H9 (cell line): Measurements from ENCODE around the gene TMPRSS11A. TPM values are rescaled to one million over a fixed set of nuclear protein-coding genes. Genes with fewer than 3 reads are reported as not detected.
A peak's percentile ranks its signal among the peaks of the same experiment; 100 is the strongest.

Experiments
- DNase-seq: peaks from one replicate; pipeline ENCODE4 v3.0.0-alpha.2; 2017
- H2AFZ ChIP-seq: one replicate; pipeline ENCODE4 v1.6.1; 2013; ENCODE audit warnings: mild to moderate bottlenecking, low read length, control low read depth, moderate library complexity
- H2AK5ac ChIP-seq: 2 replicates; pipeline ENCODE4 v1.6.1; 2013; ENCODE audit warnings: low read length, control low read depth, mixed read lengths; ENCODE audit not compliant: insufficient read length
- H2BK120ac ChIP-seq: one replicate; pipeline ENCODE4 v1.6.1; 2013; ENCODE audit warnings: low read depth, mild to moderate bottlenecking, low read length, control low read depth, inconsistent platforms; ENCODE audit not compliant: poor library complexity, severe bottlenecking
- H2BK12ac ChIP-seq: 2 replicates; pipeline ENCODE4 v1.6.1; 2013; ENCODE audit warnings: low read length, control low read depth, mixed read lengths, low read depth; ENCODE audit not compliant: insufficient read length
- H2BK15ac ChIP-seq: 2 replicates; pipeline ENCODE4 v1.6.1; 2013; ENCODE audit warnings: low read depth, low read length, control low read depth
- H2BK20ac ChIP-seq: one replicate; pipeline ENCODE4 v1.6.1; 2013; ENCODE audit warnings: low read depth, mild to moderate bottlenecking, low read length, control low read depth, inconsistent platforms; ENCODE audit not compliant: poor library complexity, severe bottlenecking
- H2BK5ac ChIP-seq: 2 replicates; pipeline ENCODE4 v1.6.1; 2013; ENCODE audit warnings: low read length, control low read depth, mixed read lengths; ENCODE audit not compliant: insufficient read length
- H3K14ac ChIP-seq: 2 replicates; pipeline ENCODE4 v1.6.1; 2013; ENCODE audit warnings: low read length, control low read depth; ENCODE audit not compliant: insufficient read depth
- H3K18ac ChIP-seq: 2 replicates; pipeline ENCODE4 v1.6.1; 2013; ENCODE audit warnings: low read depth, mild to moderate bottlenecking, mixed read lengths, low read length, control low read depth; ENCODE audit not compliant: insufficient read length
- H3K23ac ChIP-seq: 2 replicates; pipeline ENCODE4 v1.6.1; 2013; ENCODE audit warnings: low read length, control low read depth, mixed read lengths, low read depth; ENCODE audit not compliant: insufficient read length
- H3K23me2 ChIP-seq: 2 replicates; pipeline ENCODE4 v1.6.1; 2013; ENCODE audit warnings: low read depth, mild to moderate bottlenecking, mixed read lengths, low read length, control low read depth; ENCODE audit not compliant: insufficient read length, poor library complexity, severe bottlenecking
- H3K27ac ChIP-seq: 2 replicates; pipeline ENCODE4 v1.5.1; 2013; ENCODE audit warnings: low read length, control low read depth, mixed read lengths, low read depth; ENCODE audit not compliant: insufficient read length
- H3K27me3 ChIP-seq: 2 replicates; pipeline ENCODE4 v1.6.1; 2013; ENCODE audit warnings: low read length, control low read depth, inconsistent platforms; ENCODE audit not compliant: insufficient read depth
- H3K4ac ChIP-seq: 2 replicates; pipeline ENCODE4 v1.6.1; 2013; ENCODE audit warnings: low read depth, mild to moderate bottlenecking, control low read depth, inconsistent platforms, low read length, moderate library complexity
- H3K4me1 ChIP-seq: 2 replicates; pipeline ENCODE4 v1.6.1; 2013; ENCODE audit warnings: low read length, control low read depth, inconsistent platforms; ENCODE audit not compliant: insufficient read depth
- H3K4me2 ChIP-seq: 2 replicates; pipeline ENCODE4 v1.6.1; 2013; ENCODE audit warnings: low read length, control low read depth, mixed read lengths; ENCODE audit not compliant: insufficient read length, insufficient read depth
- H3K56ac ChIP-seq: 2 replicates; pipeline ENCODE4 v1.6.1; 2013; ENCODE audit warnings: low read depth, mild to moderate bottlenecking, mixed read lengths, low read length, control low read depth; ENCODE audit not compliant: insufficient read length
- H3K79me1 ChIP-seq: 2 replicates; pipeline ENCODE4 v1.6.1; 2013; ENCODE audit warnings: low read depth, mild to moderate bottlenecking, moderate library complexity, low read length, control low read depth, inconsistent platforms; ENCODE audit not compliant: insufficient read depth, poor library complexity, severe bottlenecking
- H3K79me2 ChIP-seq: 2 replicates; pipeline ENCODE4 v1.6.1; 2013; ENCODE audit warnings: low read length, control low read depth, inconsistent platforms; ENCODE audit not compliant: insufficient read depth
- H3K9ac ChIP-seq: 2 replicates; pipeline ENCODE4 v1.6.1; 2013; ENCODE audit warnings: low read length, control low read depth, mixed read lengths; ENCODE audit not compliant: insufficient read length; ENCODE audit errors: extremely low read depth
- H3K9me3 ChIP-seq: one replicate; pipeline ENCODE4 v1.6.1; 2013; ENCODE audit warnings: low read depth, low read length, inconsistent platforms; ENCODE audit not compliant: control insufficient read depth
- H3T11ph ChIP-seq: one replicate; pipeline ENCODE4 v1.6.1; 2013; ENCODE audit warnings: mild to moderate bottlenecking, low read length, control low read depth, inconsistent platforms
- H4K20me1 ChIP-seq: one replicate; pipeline ENCODE4 v1.6.1; 2013; ENCODE audit not compliant: control insufficient read depth, insufficient read length, insufficient read depth
- H4K5ac ChIP-seq: 2 replicates; pipeline ENCODE4 v1.6.1; 2013; ENCODE audit warnings: low read depth, mild to moderate bottlenecking, mixed read lengths, low read length, control low read depth; ENCODE audit not compliant: insufficient read length
- H4K8ac ChIP-seq: replicated peaks from 2 replicates; pipeline ENCODE4 v1.6.1; 2013; ENCODE audit warnings: low read length, control low read depth, mixed read lengths, low read depth; ENCODE audit not compliant: insufficient read length
- H4K91ac ChIP-seq: 2 replicates; pipeline ENCODE4 v1.6.1; 2013; ENCODE audit warnings: low read depth, mild to moderate bottlenecking, moderate library complexity, mixed read lengths, low read length, control low read depth; ENCODE audit not compliant: insufficient read length
- H3K27ac Mint-ChIP-seq, 3 experiments: 2 replicates in 2 of 3; 3 replicates in 1 of 3; pipeline ENCODE4 v1.8.0; 2020 to 2021; ENCODE audit warnings: mixed read lengths in 3 of 3, mild to moderate bottlenecking in 1 of 3, moderate library complexity in 1 of 3
- H3K27me3 Mint-ChIP-seq: 2 replicates; pipeline ENCODE4 v1.8.0; 2021; ENCODE audit warnings: low read depth, mild to moderate bottlenecking, moderate library complexity, mixed read lengths
- H3K36me3 Mint-ChIP-seq, 3 experiments: 2 replicates in 2 of 3; 3 replicates in 1 of 3; pipeline ENCODE4 v1.8.0; 2020 to 2021; ENCODE audit warnings: low read depth in 3 of 3, mixed read lengths in 3 of 3; ENCODE audit not compliant: insufficient read depth in 1 of 3
- H3K4me1 Mint-ChIP-seq, 2 experiments: 2 replicates each; pipeline ENCODE4 v1.8.0; 2020; ENCODE audit warnings: mixed read lengths in 2 of 2
- H3K4me3 Mint-ChIP-seq, 2 experiments: 2 replicates in 1 of 2; 3 replicates in 1 of 2; pipeline ENCODE4 v1.8.0; 2020 to 2021; ENCODE audit warnings: mild to moderate bottlenecking in 2 of 2, mixed read lengths in 2 of 2, moderate library complexity in 1 of 2
- H3K9me3 Mint-ChIP-seq, 2 experiments: 2 replicates in 1 of 2; 3 replicates in 1 of 2; pipeline ENCODE4 v1.8.0; 2020; ENCODE audit warnings: mild to moderate bottlenecking in 2 of 2, mixed read lengths in 2 of 2, moderate library complexity in 1 of 2
- WGBS: extraction: QIAGEN DNeasy Blood & Tissue Kit; methylation state at CpG from one replicate; pipeline ENCODE4 v1.1.7; 2013; ENCODE audit warnings: missing lambda C conversion rate, low lambda C conversion rate, mixed read lengths; ENCODE audit not compliant: insufficient read length; ENCODE audit errors: extremely low coverage; 5-methylcytosine and 5-hydroxymethylcytosine counted together
- total RNA-seq: library from RNA; stranded (reverse); gene quantifications from 2 replicates; pipeline ENCODE4 v1.2.1, GENCODE V29; 2021
- TF ChIP-seq, protein P1 (sequence below): fragments of 200-600 bp; sonication (generic); conservative IDR thresholded peaks from 3 replicates; pipeline ENCODE4 v1.8.0; 2021; ENCODE audit warnings: antibody characterized with exemption, mild to moderate bottlenecking

The TMPRSS11A gene
- total RNA-seq, 1 experiment from 2014 or later: not detected

DNA sequence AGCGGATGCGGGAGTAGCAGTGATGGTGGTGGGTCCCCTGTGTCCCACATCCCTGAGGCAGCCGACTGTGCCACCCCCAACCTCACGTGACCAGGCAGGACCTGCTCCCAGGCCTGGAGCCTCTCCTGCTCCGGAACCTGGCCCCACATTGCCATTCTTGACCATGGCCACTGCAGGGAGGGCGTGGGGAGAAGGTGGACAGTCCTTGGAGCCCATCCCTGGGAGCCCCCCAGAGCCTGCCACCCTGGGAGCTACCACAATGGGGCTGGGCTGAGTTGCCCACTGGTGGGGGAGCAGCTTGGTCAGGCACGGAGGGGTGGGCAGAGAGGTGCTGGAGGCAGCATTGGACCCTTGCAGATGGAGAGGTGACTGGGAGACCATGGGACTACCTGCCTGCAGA is 36.8 kb downstream of the TMPRSS11A start:
- Histone ChIP-seq H3K14ac (no peak overlapping the region), H3K56ac (no peak overlapping the region), H3K79me2 (no peaks in the 10 kb centered on the region), H4K91ac (no peak overlapping the region), H2BK12ac (no peak overlapping the region), H3K18ac (no peak overlapping the region), H3K4me2 (no peak overlapping the region), H2BK5ac (no peak overlapping the region), H2AK5ac (no peak overlapping the region), H4K5ac (no peak overlapping the region), H3K4ac (no peak overlapping the region), H3K9ac (no peak overlapping the region), H3T11ph (no peak overlapping the region), H3K4me1 (no peaks in the 10 kb centered on the region), H3K23ac (no peak overlapping the region), H3K27ac (no peak overlapping the region), H3K79me1 (no peaks in the 10 kb centered on the region), H4K20me1 (no peaks in the 10 kb centered on the region), H4K8ac (no peak overlapping the region), H2AFZ (no peak overlapping the region), H3K23me2 (no peaks in the 10 kb centered on the region), H3K9me3 (no peaks in the 10 kb centered on the region), H2BK120ac (no peak overlapping the region), H2BK15ac (no peak overlapping the region), H2BK20ac (no peak overlapping the region), H3K27me3 (no peaks in the 10 kb centered on the region)
- H3K36me3 Mint-ChIP-seq: no peaks in the 10 kb centered on the region
- TF ChIP-seq, protein P1, sequence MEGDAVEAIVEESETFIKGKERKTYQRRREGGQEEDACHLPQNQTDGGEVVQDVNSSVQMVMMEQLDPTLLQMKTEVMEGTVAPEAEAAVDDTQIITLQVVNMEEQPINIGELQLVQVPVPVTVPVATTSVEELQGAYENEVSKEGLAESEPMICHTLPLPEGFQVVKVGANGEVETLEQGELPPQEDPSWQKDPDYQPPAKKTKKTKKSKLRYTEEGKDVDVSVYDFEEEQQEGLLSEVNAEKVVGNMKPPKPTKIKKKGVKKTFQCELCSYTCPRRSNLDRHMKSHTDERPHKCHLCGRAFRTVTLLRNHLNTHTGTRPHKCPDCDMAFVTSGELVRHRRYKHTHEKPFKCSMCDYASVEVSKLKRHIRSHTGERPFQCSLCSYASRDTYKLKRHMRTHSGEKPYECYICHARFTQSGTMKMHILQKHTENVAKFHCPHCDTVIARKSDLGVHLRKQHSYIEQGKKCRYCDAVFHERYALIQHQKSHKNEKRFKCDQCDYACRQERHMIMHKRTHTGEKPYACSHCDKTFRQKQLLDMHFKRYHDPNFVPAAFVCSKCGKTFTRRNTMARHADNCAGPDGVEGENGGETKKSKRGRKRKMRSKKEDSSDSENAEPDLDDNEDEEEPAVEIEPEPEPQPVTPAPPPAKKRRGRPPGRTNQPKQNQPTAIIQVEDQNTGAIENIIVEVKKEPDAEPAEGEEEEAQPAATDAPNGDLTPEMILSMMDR: no peak
- no peak for DNase-seq
- H3K27ac Mint-ChIP-seq: peak overlapping the region in 1 of 3 experiments; percentile 44; a peak in 1 of 7 replicates
- peaks cover 0 to 2% of the 10 kb centered on the region in 2 experiments; a peak in 1 of 4 replicates for H3K4me1 Mint-ChIP-seq
- H3K4me3 Mint-ChIP-seq: no peak overlapping the region
- no peaks in the 10 kb centered on the region for H3K27me3 Mint-ChIP-seq
- WGBS: no CpG with 5 or more reads among the region's 7 CpGs
- H3K9me3 Mint-ChIP-seq: peaks cover 0 to 2% of the 10 kb centered on the region in 2 experiments; a peak in 1 of 5 replicates
